IPS-20b (cell line): ENCODE results near the gene HEMGN.
A peak's percentile ranks its signal among the peaks of the same experiment; 100 is the strongest.

Source experiments
- H3K27ac ChIP-seq: one replicate; pipeline ENCODE4 v1.5.1; 2013; ENCODE audit warnings: low read length
- H3K27me3 ChIP-seq: 2 replicates; pipeline ENCODE4 v1.6.1; 2013; ENCODE audit warnings: mild to moderate bottlenecking, low read length, inconsistent platforms; ENCODE audit not compliant: insufficient read depth
- H3K36me3 ChIP-seq: 2 replicates; pipeline ENCODE4 v1.6.1; 2013; ENCODE audit warnings: low read depth, mild to moderate bottlenecking, inconsistent platforms, low read length, moderate library complexity; ENCODE audit not compliant: insufficient read depth
- H3K4me1 ChIP-seq: 2 replicates; pipeline ENCODE4 v1.6.1; 2013; ENCODE audit warnings: mild to moderate bottlenecking, control low read depth, inconsistent platforms, low read length, moderate library complexity; ENCODE audit not compliant: insufficient read depth
- H3K4me3 ChIP-seq: 2 replicates; pipeline ENCODE4 v1.5.1; 2013; ENCODE audit warnings: mild to moderate bottlenecking, low read length, inconsistent platforms
- H3K9ac ChIP-seq: 2 replicates; pipeline ENCODE4 v1.6.1; 2013; ENCODE audit warnings: low read depth, mild to moderate bottlenecking, inconsistent platforms, low read length, moderate library complexity
- H3K9me3 ChIP-seq: 2 replicates; pipeline ENCODE4 v1.6.1; 2013; ENCODE audit warnings: mild to moderate bottlenecking, low read depth, low read length, inconsistent platforms; ENCODE audit not compliant: insufficient read depth

Gene HEMGN

DNA sequence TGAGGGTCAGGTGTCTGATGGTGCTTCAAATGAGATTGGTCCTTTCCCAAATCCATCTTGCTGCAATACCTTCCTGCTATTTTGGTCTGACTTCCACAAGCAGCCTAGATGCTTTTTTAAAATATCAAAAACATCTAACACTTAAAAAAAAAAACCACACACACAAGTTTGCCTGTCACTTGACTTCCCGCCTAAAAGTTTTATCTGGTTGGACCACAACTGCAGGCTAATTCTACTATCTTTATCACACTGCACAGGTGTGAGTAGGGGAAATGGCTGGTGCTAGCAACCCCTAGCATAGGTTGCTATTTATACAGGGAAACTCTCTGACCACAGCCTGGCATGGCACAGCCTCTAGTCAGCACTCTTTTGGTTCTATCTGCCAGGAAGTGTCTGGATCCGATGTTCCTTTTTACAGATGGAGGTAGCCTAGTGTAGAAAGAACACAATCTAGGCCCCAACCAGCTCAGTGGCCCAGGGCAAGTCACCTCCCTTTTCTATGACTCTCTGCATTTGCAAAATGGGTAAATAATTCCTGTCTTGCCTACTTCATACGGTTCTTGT, at the start of gene HEMGN:
TSS of gene HEMGN (minus strand) at position 92 of the 564 bp plus-strand sequence. CDS start at position 56, 36 bp downstream.
- no peak within 1 kb of the TSS for H3K9ac ChIP-seq

GRCh38 chr9:97987487-97987886, 49.5 kb upstream of the HEMGN start:
- Histone ChIP-seq H3K36me3 (no peaks in the 10 kb centered on the region), H3K4me3 (no peak overlapping the region), H3K9me3 (peaks cover 5% of the 10 kb centered on the region; the same call in 1 of the 2 replicates), H3K27me3 (peaks cover 70% of the 10 kb centered on the region), H3K4me1 (no peaks in the 10 kb centered on the region; the same call in 1 of the 2 replicates), H3K9ac (no peak overlapping the region), H3K27ac (no peak overlapping the region)

More for the DNA sequence above, at the start of gene HEMGN:
- no peaks in the 10 kb centered on the region for H3K9me3 ChIP-seq
- peaks cover 93% of the 10 kb centered on the region for H3K27me3 ChIP-seq
- H3K4me3 ChIP-seq = no peak within 1 kb of the TSS
- no peaks in the 10 kb centered on the region for H3K36me3 ChIP-seq
- H3K27ac ChIP-seq = no peak within 1 kb of the TSS
- no peaks in the 10 kb centered on the region for H3K4me1 ChIP-seq

DNA sequence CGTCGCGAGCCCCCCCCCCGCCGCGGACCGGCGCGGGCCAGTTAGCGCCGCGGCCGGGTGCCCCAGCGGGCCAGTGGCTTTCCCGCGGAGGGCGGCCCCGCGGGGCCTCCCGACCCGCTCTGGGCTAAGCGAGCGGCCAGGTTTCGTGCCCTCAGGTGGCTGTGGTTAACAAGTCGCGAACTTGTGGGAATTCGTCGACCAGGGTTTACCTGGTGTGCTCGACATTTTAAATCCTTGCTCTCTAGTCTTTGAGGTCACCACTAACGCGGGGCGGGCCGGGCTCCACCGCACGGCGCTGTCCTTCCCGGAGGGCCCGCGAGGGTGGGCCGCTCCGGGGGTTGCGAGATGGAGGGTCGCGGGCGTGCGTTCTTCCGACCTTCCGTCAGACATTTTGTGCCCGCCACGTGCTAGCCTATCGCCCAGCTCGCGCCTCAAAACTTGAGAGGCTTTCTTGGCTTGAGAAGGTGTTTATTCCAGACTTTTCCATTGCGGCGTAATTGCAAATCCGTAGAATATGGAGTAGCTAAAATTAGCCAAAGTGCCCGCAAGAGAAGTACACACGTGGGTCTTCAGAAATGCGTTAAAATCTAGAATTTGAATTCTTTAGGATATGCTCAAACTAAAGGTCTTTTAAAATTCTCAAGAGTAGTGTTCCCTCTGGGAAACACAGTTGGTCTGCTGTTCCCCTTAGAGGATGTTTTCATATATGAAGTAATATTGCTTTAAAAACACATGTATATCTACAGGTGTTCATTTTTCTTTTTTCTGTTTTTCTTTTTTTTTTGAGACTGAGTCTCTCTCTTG, 47.3 kb upstream of the HEMGN start:
- H3K4me1 ChIP-seq = peaks cover 4% of the 10 kb centered on the region
- peak overlapping the region; percentile 73 for H3K4me3 ChIP-seq
- peaks cover 92% of the 10 kb centered on the region for H3K27me3 ChIP-seq
- H3K9ac ChIP-seq = 0 out of 2 replicates have a peak overlapping the region, but pooled peaks have one; percentile 79
- peaks cover 5% of the 10 kb centered on the region; the same call in 1 of the 2 replicates for H3K9me3 ChIP-seq
- no peaks in the 10 kb centered on the region for H3K36me3 ChIP-seq
- no peak overlapping the region for H3K27ac ChIP-seq

DNA sequence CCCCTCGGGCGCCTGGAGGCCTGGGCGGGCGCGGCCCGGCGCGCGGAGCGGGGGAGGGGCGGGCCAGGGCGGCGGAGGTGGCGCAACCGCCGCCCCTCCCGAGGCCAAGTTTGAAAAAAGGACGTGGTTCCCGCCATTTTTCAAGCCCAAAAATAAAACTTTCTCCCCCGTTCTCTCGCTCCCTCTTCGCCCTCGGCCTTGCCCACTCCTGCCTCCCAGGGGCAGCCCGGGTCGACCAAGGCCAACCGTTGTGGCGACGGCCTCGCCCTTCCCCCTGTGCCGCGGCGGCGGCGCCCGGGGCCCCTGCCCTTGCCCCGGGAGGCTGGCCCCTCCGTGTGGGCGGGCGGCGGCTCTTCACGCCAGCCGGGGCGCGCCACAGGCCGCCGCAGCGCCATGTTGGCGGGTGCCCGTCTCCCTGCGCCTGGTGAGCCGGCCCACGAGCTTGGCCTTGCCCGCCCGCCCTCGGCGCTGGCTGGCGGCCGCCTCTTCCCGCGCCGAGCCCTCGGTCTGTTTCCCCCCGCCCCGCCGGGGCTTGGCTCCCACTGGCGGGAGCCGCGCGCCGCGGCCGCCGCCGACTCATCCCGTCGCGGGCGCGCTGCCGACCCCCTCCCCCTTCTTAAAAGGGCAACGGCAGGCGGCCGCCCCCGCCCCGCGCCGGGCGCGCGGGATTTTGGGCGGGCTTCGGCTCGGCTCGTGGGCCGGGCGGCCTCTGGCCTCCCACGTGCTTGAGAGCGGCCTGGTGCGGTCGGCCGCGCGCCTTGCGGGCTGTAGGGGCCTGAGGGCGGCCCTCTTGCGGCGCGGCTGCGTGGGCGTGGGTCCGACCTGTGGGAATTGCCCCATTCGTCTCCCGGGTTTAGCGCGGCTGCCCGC, 46.5 kb upstream of the HEMGN start:
- Histone ChIP-seq H3K9me3 (peaks cover 5% of the 10 kb centered on the region; the same call in 1 of the 2 replicates), H3K4me1 (peaks cover 4% of the 10 kb centered on the region), H3K36me3 (no peaks in the 10 kb centered on the region), H3K9ac (peak overlapping the region; percentile 79), H3K4me3 (peak overlapping the region; percentile 73), H3K27me3 (peaks cover 93% of the 10 kb centered on the region), H3K27ac (no peak overlapping the region)

- Histone ChIP-seq H3K4me3 (peak overlapping the region; percentile 73), H3K4me1 (peaks cover 4% of the 10 kb centered on the region), H3K9ac (peak overlapping the region; percentile 79; the same call in 1 of the 2 replicates), H3K27me3 (peaks cover 93% of the 10 kb centered on the region), H3K36me3 (no peaks in the 10 kb centered on the region), H3K9me3 (peaks cover 5% of the 10 kb centered on the region; the same call in 1 of the 2 replicates), H3K27ac (no peak overlapping the region)
These were observed 45.7 kb upstream of the HEMGN start for GRCh38 chr9:97983589-97984187.

GRCh38 chr9:97982683-97983588, 45.0 kb upstream of the HEMGN start, which contains the start of gene ANP32B:
TSS of gene ANP32B (plus strand) at chr9:97983341. CDS start at chr9:97983556, 215 bp downstream.
- Histone ChIP-seq H3K36me3 (no peaks in the 10 kb centered on the region), H3K9me3 (peaks cover 5% of the 10 kb centered on the region; the same call in 1 of the 2 replicates), H3K27me3 (peaks cover 94% of the 10 kb centered on the region), H3K9ac (peak within 1 kb of the TSS; percentile 79), H3K4me3 (peak within 1 kb of the TSS; percentile 73), H3K27ac (no peak within 1 kb of the TSS), H3K4me1 (peaks cover 4% of the 10 kb centered on the region)

DNA sequence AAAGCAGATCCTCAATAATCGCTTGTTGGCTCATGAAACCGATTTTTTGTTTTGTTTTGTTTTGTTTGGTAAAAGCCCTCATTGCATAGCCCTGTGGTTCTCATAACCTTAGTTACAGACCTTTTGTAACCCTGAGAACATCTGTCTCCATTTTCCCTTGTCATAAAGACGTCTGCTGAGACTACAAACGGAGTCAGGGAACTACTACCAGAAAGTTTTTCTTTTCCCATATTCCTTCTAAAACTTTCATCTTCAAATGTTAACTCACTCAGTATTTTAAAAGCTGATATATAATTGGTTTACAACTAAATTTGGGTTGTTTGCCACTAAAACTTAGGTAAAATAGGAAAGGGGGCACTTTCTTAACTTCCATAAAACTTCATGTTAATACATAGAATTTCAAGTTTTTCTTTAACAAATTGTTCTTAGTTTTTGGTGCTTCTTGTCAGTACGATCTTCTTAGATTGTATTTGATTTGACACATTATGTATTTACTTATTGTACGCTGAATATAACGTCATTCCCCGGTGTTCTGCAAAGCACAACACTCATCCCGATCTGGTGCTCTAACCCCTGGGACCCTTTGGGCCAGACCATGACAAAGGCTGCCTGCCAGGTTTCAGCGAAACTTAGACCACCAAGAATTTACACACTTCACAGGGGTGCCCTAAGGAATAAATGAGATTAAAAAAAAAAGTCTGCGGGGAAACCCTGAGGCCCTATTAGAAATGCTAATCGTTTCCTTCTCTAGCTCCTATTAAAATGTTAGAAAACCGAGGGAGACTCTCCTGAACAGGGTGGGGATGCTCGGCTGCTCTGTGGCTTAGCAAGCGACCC, 44.1 kb upstream of the HEMGN start:
- H3K27ac ChIP-seq = no peak overlapping the region
- H3K4me1 ChIP-seq = peaks cover 4% of the 10 kb centered on the region
- H3K9ac ChIP-seq = no peak overlapping the region
- peaks cover 94% of the 10 kb centered on the region for H3K27me3 ChIP-seq
- peaks cover 5% of the 10 kb centered on the region; the same call in 1 of the 2 replicates for H3K9me3 ChIP-seq
- H3K4me3 ChIP-seq = peak overlapping the region; percentile 55; the same call in 1 of the 2 replicates
- no peaks in the 10 kb centered on the region for H3K36me3 ChIP-seq

DNA sequence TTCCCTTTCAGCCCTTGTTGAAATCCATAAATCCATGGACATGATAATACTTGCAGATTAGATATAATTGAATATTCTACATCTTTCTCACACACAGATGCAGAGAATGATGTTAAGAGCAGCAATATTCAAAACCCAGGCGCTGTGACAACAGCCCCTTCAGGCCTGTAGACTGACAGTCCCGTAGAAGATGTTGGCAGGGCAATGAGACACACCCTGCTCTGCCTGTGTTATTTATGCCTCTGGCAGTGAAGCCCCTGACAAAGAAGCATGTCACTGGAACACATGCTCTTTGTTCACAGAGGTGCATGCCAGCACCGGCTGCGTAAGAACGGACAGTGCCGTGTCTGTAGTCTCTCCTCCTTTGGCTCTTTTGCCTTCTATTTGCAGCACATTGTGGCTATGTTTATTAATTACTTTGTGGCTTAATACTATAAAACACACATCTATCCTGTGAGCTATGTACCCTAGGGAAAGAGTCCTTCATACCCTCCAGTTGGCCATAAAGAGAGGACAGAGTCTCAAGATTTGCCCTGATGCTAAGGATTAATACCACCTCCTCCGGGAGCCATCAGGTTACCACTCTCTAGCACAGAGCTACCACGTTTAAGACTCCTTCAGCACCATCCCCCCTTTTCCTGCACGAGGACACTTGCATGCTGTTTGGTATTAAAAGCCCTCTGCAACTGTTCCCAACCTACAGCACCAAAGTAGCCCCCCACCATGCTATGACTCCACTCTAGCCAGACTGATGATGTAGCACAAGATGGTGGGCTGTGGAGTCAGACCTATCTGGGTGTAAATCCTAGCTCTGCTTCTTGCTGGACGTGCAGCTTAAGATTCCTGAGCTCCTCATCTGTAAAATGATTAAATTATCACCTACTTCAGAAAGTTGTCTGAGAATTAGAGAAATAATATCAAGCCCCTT, 43.2 kb upstream of the HEMGN start:
- Histone ChIP-seq H3K4me1 (peaks cover 4% of the 10 kb centered on the region), H3K4me3 (no peak overlapping the region), H3K9ac (no peak overlapping the region), H3K27ac (no peak overlapping the region), H3K36me3 (no peaks in the 10 kb centered on the region), H3K27me3 (peaks cover 94% of the 10 kb centered on the region), H3K9me3 (peaks cover 5% of the 10 kb centered on the region; the same call in 1 of the 2 replicates)

- H3K9ac ChIP-seq = no peak overlapping the region
- H3K4me3 ChIP-seq = no peak overlapping the region
- no peak overlapping the region for H3K27ac ChIP-seq
- H3K36me3 ChIP-seq = no peaks in the 10 kb centered on the region
- H3K27me3 ChIP-seq = peaks cover 94% of the 10 kb centered on the region
- H3K4me1 ChIP-seq = peaks cover 4% of the 10 kb centered on the region; the same call in 1 of the 2 replicates
- H3K9me3 ChIP-seq = peaks cover 1% of the 10 kb centered on the region; the same call in 1 of the 2 replicates
These were observed 42.5 kb upstream of the HEMGN start for GRCh38 chr9:97980479-97980803.
